Measurements from ENCODE around the gene CD44. TPM values are rescaled to one million over a fixed set of nuclear protein-coding genes. Genes with fewer than 3 reads are reported as not detected.

Gene CD44
- total and polyA plus RNA-seq, 8 donors, result 332 to 693 (median 504) TPM

GRCh38 chr11:35276396-35277145 lies 137.6 kb downstream of the CD44 start:
- Histone ChIP-seq H3K9me3 (no peaks in the 10 kb centered on the region), H3K27ac (peak overlapping the region; percentile 57 to 74), H3K4me3 (no peak overlapping the region), H3K36me3 (no peaks in the 10 kb centered on the region), H3K4me1 (peaks cover 5 to 25% of the 10 kb centered on the region in 2 donors), H3K27me3 (no peaks in the 10 kb centered on the region)
- intact Hi-C loops (cut with DNase I), result no loop called here
- DNase-seq, result peak in 1 of 4 donors; percentile 44
- ATAC-seq, result peak; percentile 82
- no peak for TF ChIP-seq CTCF (IDR thresholded peaks at IDR 0.05)

GRCh38 chr11:35277827-35278226 lies 138.9 kb downstream of the CD44 start:
- Histone ChIP-seq H3K9me3 (no peaks in the 10 kb centered on the region), H3K4me1 (peaks cover 5 to 28% of the 10 kb centered on the region in 2 donors), H3K4me3 (no peak overlapping the region), H3K27ac (no peak overlapping the region), H3K27me3 (no peaks in the 10 kb centered on the region), H3K36me3 (no peaks in the 10 kb centered on the region)
- intact Hi-C loops (cut with DNase I), result no loop called here
- TF ChIP-seq CTCF (IDR thresholded peaks at IDR 0.05), result no peak
- ATAC-seq (no peak), DNase-seq (no peak)

- H3K27ac ChIP-seq, result no peak overlapping the region
- DNase-seq (peak in 1 of 4 donors; percentile 60), ATAC-seq (no peak)
- no peak for TF ChIP-seq CTCF (IDR thresholded peaks at IDR 0.05)
- intact Hi-C loops (cut with DNase I), result no loop called here
- H3K36me3 ChIP-seq, result no peaks in the 10 kb centered on the region
- H3K4me1 ChIP-seq, result peaks cover 3 to 18% of the 10 kb centered on the region in 2 donors
- no peaks in the 10 kb centered on the region for H3K9me3 ChIP-seq
- H3K27me3 ChIP-seq, result no peaks in the 10 kb centered on the region
- H3K4me3 ChIP-seq, result no peak overlapping the region
These were observed 141.8 kb downstream of the CD44 start for GRCh38 chr11:35280727-35281126.

- Histone ChIP-seq H3K36me3 (no peaks in the 10 kb centered on the region), H3K27ac (no peak overlapping the region), H3K4me1 (peaks cover 0 to 13% of the 10 kb centered on the region in 2 donors), H3K4me3 (no peak overlapping the region), H3K27me3 (no peaks in the 10 kb centered on the region), H3K9me3 (no peaks in the 10 kb centered on the region)
- intact Hi-C loops (cut with DNase I), result no loop called here
- DNase-seq (no peak), ATAC-seq (no peak)
- no peak for TF ChIP-seq CTCF (IDR thresholded peaks at IDR 0.05)
These were observed 142.3 kb downstream of the CD44 start for GRCh38 chr11:35281169-35281688.

Other genes with a start within 250 kb of the CD44 start
- gene APIP, start 222.8 kb upstream of the CD44 start, total RNA-seq, result 10 to 100 TPM; 26.4 to 33.4 TPM
- 10 to 100 TPM; 29.7 to 50.4 (median 36.3) TPM for gene APIP, start 222.8 kb upstream of the CD44 start, polyA plus RNA-seq (ENCODE audit: insufficient read length in 6 of 6)
- 10 to 100 TPM; 33.6 to 38.8 TPM for gene PDHX, start 222.6 kb upstream of the CD44 start, total RNA-seq
- 10 to 100 TPM; 31.8 to 41.7 (median 35.0) TPM for gene PDHX, start 222.6 kb upstream of the CD44 start, polyA plus RNA-seq (ENCODE audit: insufficient read length in 6 of 6)

Data from left lung (tissue), 10 donors.